Choroid plexus epithelial cell (primary cell): ENCODE measurements around the gene PCGF3.
"Not testable (repeated sequence)": the region's sequence is repeated elsewhere in the genome, so short reads cannot be mapped to it uniquely, and the experiment has no call there.

ENCODE experiments used
- DNase-seq: peaks from one replicate; pipeline ENCODE4 v3.0.0-alpha.2; 2010; ENCODE audit warnings: low read depth
- H3K4me3 ChIP-seq: 2 replicates; pipeline ENCODE4 v1.5.1; 2011; ENCODE audit warnings: low read depth, mild to moderate bottlenecking, control low read depth, low read length, moderate library complexity
- CTCF ChIP-seq: conservative IDR thresholded peaks from 2 replicates; pipeline ENCODE4 v1.5.1; 2011; ENCODE audit warnings: low read depth, mild to moderate bottlenecking, control low read depth, inconsistent platforms, low read length, moderate library complexity

The PCGF3 gene

GRCh38 chr4:665381-665750, 40.3 kb upstream of the PCGF3 start:
- no peak for TF ChIP-seq CTCF
- DNase-seq, result no peak
- H3K4me3 ChIP-seq, result no peak overlapping the region

- no peak overlapping the region for H3K4me3 ChIP-seq
- no peak for TF ChIP-seq CTCF
- no peak for DNase-seq
Measured at GRCh38 chr4:665751-666435, 39.7 kb upstream of the PCGF3 start.

GRCh38 chr4:666436-666810, 39.2 kb upstream of the PCGF3 start:
- H3K4me3 ChIP-seq, result no peak overlapping the region
- TF ChIP-seq CTCF, result no peak
- DNase-seq, result no peak

- no peak for TF ChIP-seq CTCF
- no peak overlapping the region for H3K4me3 ChIP-seq
- no peak for DNase-seq
Measured at GRCh38 chr4:666822-667544, 38.6 kb upstream of the PCGF3 start.

- H3K4me3 ChIP-seq, result no peak overlapping the region
- no peak for TF ChIP-seq CTCF
- no peak for DNase-seq
Measured at GRCh38 chr4:667545-667925, 38.1 kb upstream of the PCGF3 start.

GRCh38 chr4:668219-668618, 37.4 kb upstream of the PCGF3 start:
- H3K4me3 ChIP-seq, DNase-seq: not testable (repeated sequence)

GRCh38 chr4:669806-670559, 35.6 kb upstream of the PCGF3 start:
- not testable (repeated sequence) for DNase-seq, H3K4me3 ChIP-seq

GRCh38 chr4:671769-672168, 33.9 kb upstream of the PCGF3 start:
- no peak for DNase-seq
- no peak for TF ChIP-seq CTCF
- no peak overlapping the region for H3K4me3 ChIP-seq
